GM19023 (cell line): ENCODE results near the gene LIPT2.

Experiments used
- ATAC-seq: cut with Tn5 transposase; IDR thresholded peaks from one replicate; pipeline ENCODE4 v1.9.1; 2021; ENCODE audit warnings: mild to moderate bottlenecking, moderate library complexity; ENCODE audit not compliant: unreplicated experiment

LIPT2 gene

GRCh38 chr11:74466916-74467885 is 26.3 kb downstream of the LIPT2 start, which contains the start of gene KCNE3:
Gene KCNE3 (minus strand): TSS chr11:74467549. CDS start chr11:74457563, 9,986 bp downstream.
- ATAC-seq = no peak

GRCh38 chr11:74465291-74465708 is 28.2 kb downstream of the LIPT2 start:
- ATAC-seq = no peak

- no peak for ATAC-seq
Measured at GRCh38 chr11:74464746-74465145, 28.8 kb downstream of the LIPT2 start.

GRCh38 chr11:74463216-74463615 is 30.3 kb downstream of the LIPT2 start:
- no peak for ATAC-seq

- ATAC-seq = no peak
Measured at GRCh38 chr11:74462631-74463030, 30.9 kb downstream of the LIPT2 start.

- no peak for ATAC-seq
Measured at GRCh38 chr11:74462009-74462408, 31.5 kb downstream of the LIPT2 start.

- no peak for ATAC-seq
Measured at GRCh38 chr11:74460481-74461154, 32.9 kb downstream of the LIPT2 start.

GRCh38 chr11:74460065-74460464 is 33.5 kb downstream of the LIPT2 start:
- no peak for ATAC-seq

- ATAC-seq = no peak
Measured at GRCh38 chr11:74459584-74459983, 33.9 kb downstream of the LIPT2 start.

- no peak for ATAC-seq
Measured at GRCh38 chr11:74457356-74457755, 36.2 kb downstream of the LIPT2 start.

- ATAC-seq = no peak
Measured at GRCh38 chr11:74453373-74453975, 40.0 kb downstream of the LIPT2 start.

- no peak for ATAC-seq
Measured at GRCh38 chr11:74452366-74452765, 41.2 kb downstream of the LIPT2 start.

- ATAC-seq = no peak
Measured at GRCh38 chr11:74450318-74450717, 43.2 kb downstream of the LIPT2 start.

GRCh38 chr11:74449369-74449931 is 44.1 kb downstream of the LIPT2 start:
- no peak for ATAC-seq

GRCh38 chr11:74447720-74448119 is 45.8 kb downstream of the LIPT2 start:
- ATAC-seq = no peak

GRCh38 chr11:74446532-74446938 is 47.0 kb downstream of the LIPT2 start:
- no peak for ATAC-seq

- ATAC-seq = no peak
Measured at GRCh38 chr11:74444173-74444826, 49.2 kb downstream of the LIPT2 start.

- no peak for ATAC-seq
Measured at GRCh38 chr11:74443071-74443864, 50.3 kb downstream of the LIPT2 start.

- no peak for ATAC-seq
Measured at GRCh38 chr11:74442636-74443035, 50.9 kb downstream of the LIPT2 start.
